HFFc6 (cell line): ENCODE data around the gene NSMCE4A. TPM values are rescaled to one million over a fixed set of nuclear protein-coding genes. Genes with fewer than 3 reads are reported as not detected.
"Not testable (repeated sequence)": the region's sequence is repeated elsewhere in the genome, so short reads cannot be mapped to it uniquely, and the experiment has no call there.

Experiments
- DNase-seq: peaks from one replicate; pipeline ENCODE4 v3.0.0-alpha.2; 2018
- H3K27ac Mint-ChIP-seq: 2 replicates; pipeline ENCODE4 v1.8.0; 2020; ENCODE audit warnings: mild to moderate bottlenecking, mixed read lengths
- H3K27me3 Mint-ChIP-seq: 2 replicates; pipeline ENCODE4 v1.8.0; 2021; ENCODE audit warnings: mild to moderate bottlenecking, moderate library complexity, mixed read lengths; ENCODE audit not compliant: insufficient read depth
- H3K36me3 Mint-ChIP-seq: 2 replicates; pipeline ENCODE4 v1.8.0; 2021; ENCODE audit warnings: low read depth, mixed read lengths
- H3K4me1 Mint-ChIP-seq: 2 replicates; pipeline ENCODE4 v1.8.0; 2020; ENCODE audit warnings: low read depth, mixed read lengths
- H3K4me3 Mint-ChIP-seq: 2 replicates; pipeline ENCODE4 v1.8.0; 2020; ENCODE audit warnings: mild to moderate bottlenecking, moderate library complexity, mixed read lengths
- H3K9me3 Mint-ChIP-seq: 2 replicates; pipeline ENCODE4 v1.8.0; 2020; ENCODE audit warnings: mild to moderate bottlenecking, mixed read lengths
- long read RNA-seq: library from polyadenylated mRNA; unstranded; transcript quantifications from one replicate; pipeline ENCODE4 v2.0.0, GENCODE V29; 2019
- total RNA-seq, 6 experiments: library from RNA; stranded (reverse); fragmentation: NEBNext Ultra II Directional; extraction: Animal tissue kit (Norgen Biotek cat#: 25700); gene quantifications; 2 replicates in 1 of 6; 3 replicates in 5 of 6; pipeline ENCODE4 v1.2.3, GENCODE V29; 2021
- TF ChIP-seq, protein P1 (sequence below): fragments of 200-600 bp; sonication (generic); IDR thresholded peaks from 2 replicates; pipeline ENCODE4 v1.5.0; 2021; ENCODE audit warnings: antibody characterized with exemption, mild to moderate bottlenecking

NSMCE4A gene, protein sequence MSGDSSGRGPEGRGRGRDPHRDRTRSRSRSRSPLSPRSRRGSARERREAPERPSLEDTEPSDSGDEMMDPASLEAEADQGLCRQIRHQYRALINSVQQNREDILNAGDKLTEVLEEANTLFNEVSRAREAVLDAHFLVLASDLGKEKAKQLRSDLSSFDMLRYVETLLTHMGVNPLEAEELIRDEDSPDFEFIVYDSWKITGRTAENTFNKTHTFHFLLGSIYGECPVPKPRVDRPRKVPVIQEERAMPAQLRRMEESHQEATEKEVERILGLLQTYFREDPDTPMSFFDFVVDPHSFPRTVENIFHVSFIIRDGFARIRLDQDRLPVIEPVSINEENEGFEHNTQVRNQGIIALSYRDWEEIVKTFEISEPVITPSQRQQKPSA
- total RNA-seq: 10 to 100 TPM; 15.2 to 22.7 (median 20.8) TPM
- long read RNA-seq, transcript NSMCE4A-202 (11 exons, 1,394 nt): major isoform, 24 of 30 reads
- long read RNA-seq, partial matches to known transcripts: 2 of 30 reads
- long read RNA-seq, other reads (novel, unspliced or antisense): 4 of 30 reads

DNA sequence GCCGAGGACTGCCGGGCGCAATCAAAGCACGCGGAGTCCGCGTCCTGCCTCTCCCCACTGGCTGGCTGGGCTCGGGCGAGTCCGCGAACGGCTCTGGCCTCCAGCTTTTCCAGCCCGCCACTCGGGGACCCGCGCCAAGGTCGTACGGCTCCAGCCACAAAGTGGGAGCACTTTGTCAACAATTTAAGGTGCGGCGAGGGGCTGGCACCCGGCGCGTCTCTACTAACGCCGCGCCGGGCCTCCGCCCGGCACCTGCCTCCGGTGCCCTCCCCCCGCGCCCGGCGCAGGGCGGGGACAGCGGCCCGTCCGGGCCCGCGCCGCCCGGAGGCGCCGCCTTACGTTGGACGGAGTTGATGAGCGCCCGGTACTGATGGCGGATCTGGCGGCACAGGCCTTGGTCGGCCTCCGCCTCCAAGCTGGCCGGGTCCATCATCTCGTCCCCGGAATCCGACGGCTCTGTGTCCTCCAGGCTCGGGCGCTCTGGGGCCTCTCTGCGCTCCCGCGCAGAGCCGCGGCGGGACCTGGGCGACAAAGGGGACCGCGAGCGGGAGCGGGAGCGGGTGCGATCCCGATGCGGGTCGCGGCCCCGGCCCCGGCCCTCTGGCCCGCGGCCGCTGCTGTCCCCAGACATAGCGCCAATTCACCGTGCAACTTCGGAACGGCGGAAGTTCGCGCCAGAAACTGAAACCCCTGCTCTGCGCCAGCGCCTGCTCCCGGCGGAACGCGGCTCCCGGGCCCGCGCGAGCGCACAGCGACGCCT, at the start of gene NSMCE4A:
NSMCE4A (minus strand) TSS at position 683 of the 760 bp plus-strand sequence; CDS start at position 631, 52 bp downstream.
- peaks cover 2% of the 10 kb centered on the region; the same call in 1 of the 2 replicates for H3K27me3 Mint-ChIP-seq
- H3K4me1 Mint-ChIP-seq: peaks cover 19% of the 10 kb centered on the region
- peak within 1 kb of the TSS; percentile 52 for H3K27ac Mint-ChIP-seq
- peak; percentile 57 for DNase-seq
- peak within 1 kb of the TSS; percentile 94 for H3K4me3 Mint-ChIP-seq
- TF ChIP-seq, protein P1, sequence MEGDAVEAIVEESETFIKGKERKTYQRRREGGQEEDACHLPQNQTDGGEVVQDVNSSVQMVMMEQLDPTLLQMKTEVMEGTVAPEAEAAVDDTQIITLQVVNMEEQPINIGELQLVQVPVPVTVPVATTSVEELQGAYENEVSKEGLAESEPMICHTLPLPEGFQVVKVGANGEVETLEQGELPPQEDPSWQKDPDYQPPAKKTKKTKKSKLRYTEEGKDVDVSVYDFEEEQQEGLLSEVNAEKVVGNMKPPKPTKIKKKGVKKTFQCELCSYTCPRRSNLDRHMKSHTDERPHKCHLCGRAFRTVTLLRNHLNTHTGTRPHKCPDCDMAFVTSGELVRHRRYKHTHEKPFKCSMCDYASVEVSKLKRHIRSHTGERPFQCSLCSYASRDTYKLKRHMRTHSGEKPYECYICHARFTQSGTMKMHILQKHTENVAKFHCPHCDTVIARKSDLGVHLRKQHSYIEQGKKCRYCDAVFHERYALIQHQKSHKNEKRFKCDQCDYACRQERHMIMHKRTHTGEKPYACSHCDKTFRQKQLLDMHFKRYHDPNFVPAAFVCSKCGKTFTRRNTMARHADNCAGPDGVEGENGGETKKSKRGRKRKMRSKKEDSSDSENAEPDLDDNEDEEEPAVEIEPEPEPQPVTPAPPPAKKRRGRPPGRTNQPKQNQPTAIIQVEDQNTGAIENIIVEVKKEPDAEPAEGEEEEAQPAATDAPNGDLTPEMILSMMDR: no peak; the same call in 1 of the 2 replicates
- peaks cover 13% of the 10 kb centered on the region for H3K9me3 Mint-ChIP-seq
- peaks cover 5% of the 10 kb centered on the region; the same call in 1 of the 2 replicates for H3K36me3 Mint-ChIP-seq

DNA sequence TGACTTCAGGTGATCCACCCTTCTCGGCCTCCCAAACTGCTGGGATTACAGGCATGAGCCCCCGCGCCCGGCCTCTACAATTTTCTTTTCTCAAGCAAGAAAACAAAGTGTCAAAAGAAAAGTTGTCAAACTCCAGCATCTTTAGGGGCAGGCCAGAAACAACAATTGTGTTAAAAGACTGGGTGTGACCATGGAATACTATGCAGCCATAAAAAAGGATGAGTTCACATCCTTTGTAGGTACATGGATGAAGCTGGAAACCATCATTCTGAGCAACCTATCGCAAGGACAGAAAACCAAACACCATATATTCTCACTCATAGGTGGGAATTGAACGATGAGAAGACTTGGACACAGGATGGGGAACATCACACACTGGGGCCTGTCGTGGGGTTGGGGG, 48.2 kb upstream of the NSMCE4A start:
- H3K4me1 Mint-ChIP-seq: peaks cover 20% of the 10 kb centered on the region
- not testable (repeated sequence) for H3K27ac Mint-ChIP-seq, H3K9me3 Mint-ChIP-seq, DNase-seq, H3K36me3 Mint-ChIP-seq, H3K4me3 Mint-ChIP-seq
- H3K27me3 Mint-ChIP-seq: peaks cover 29% of the 10 kb centered on the region

DNA sequence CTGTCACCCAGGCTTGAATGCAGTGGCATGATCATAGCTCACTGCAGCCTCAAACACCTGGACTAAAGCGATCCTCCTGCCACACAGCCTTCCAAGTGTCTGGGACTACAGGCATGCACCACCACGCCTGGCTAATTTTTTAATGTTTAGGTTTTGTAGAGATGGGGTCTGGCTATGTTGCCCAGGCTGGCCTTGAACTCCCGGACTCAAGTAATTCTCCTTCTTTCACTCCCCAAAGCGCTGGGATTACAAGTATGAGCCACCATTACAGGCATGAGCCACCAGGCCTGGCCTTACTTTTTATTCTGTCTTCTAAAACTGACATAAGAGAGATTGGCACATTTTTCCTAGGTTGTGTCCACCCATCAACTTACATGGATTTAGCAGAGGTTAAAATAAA, 47.3 kb upstream of the NSMCE4A start:
- no peaks in the 10 kb centered on the region for H3K36me3 Mint-ChIP-seq
- H3K4me3 Mint-ChIP-seq: no peak overlapping the region
- no peaks in the 10 kb centered on the region for H3K9me3 Mint-ChIP-seq
- TF ChIP-seq, protein P1: no peak
- no peak overlapping the region for H3K27ac Mint-ChIP-seq
- H3K4me1 Mint-ChIP-seq: peaks cover 22% of the 10 kb centered on the region
- H3K27me3 Mint-ChIP-seq: peaks cover 33% of the 10 kb centered on the region
- DNase-seq: no peak

DNA sequence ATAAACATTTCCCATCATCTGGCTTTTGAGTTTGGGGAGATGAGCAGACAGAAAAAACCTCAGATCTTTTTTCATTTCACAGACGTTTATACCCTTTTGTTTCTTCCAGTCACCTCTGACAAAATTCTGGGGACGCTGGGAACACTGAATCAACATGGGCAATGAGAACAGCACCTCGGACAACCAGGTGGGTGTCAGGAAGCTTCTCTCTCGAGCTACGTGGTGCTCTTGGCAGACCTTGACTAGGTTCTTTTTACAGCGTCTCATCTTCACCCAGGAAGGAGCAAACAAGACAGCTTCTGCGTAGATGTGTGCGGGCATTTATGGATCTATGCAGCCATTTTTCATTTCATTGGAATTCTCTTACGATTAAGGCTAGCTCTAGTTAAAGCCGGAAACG, 46.8 kb upstream of the NSMCE4A start:
- Mint-ChIP-seq H3K27ac (no peak overlapping the region), H3K27me3 (peaks cover 37% of the 10 kb centered on the region), H3K4me3 (peak overlapping the region; percentile 82), H3K36me3 (no peaks in the 10 kb centered on the region), H3K4me1 (peaks cover 22% of the 10 kb centered on the region), H3K9me3 (no peaks in the 10 kb centered on the region)
- TF ChIP-seq, protein P1: no peak
- DNase-seq: no peak

DNA sequence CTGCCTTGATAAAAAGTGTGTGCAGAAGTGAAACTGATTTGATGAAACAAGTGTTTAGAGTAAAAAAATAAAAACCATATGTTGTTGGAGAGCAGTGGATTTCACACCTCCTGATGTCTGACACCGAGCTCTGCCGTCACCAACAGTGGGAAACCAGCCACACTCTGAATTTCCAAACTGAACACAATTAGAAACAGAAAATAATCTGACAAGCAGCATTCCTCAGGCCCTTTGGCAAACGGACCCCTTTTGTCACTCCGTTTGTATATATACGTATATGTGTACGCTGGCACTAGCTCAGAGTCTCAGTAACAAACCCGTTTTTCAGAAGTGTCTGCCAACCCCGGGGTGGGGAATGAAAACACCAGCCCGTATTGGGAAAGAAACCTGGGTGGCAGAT, 46.4 kb upstream of the NSMCE4A start:
- TF ChIP-seq, protein P1: no peak
- Mint-ChIP-seq H3K27ac (no peak overlapping the region), H3K27me3 (peaks cover 40% of the 10 kb centered on the region), H3K4me3 (peak overlapping the region; percentile 82), H3K36me3 (no peaks in the 10 kb centered on the region), H3K4me1 (peaks cover 22% of the 10 kb centered on the region), H3K9me3 (no peaks in the 10 kb centered on the region)
- no peak for DNase-seq
